MM.1S (cell line): ENCODE results near the gene TAF5L.

Source experiments
- DNase-seq: peaks from one replicate; pipeline ENCODE4 v3.0.0-alpha.2; 2015
- H2AFZ ChIP-seq: fragments of 300-600 bp; sonication (generic); 2 replicates; pipeline ENCODE4 v1.6.0; 2016; ENCODE audit warnings: antibody characterized with exemption, low read length
- H3F3A ChIP-seq: fragments of 300-600 bp; sonication (generic); 2 replicates; pipeline ENCODE4 v1.6.1; 2016; ENCODE audit warnings: mild to moderate bottlenecking, antibody characterized with exemption, low read length, moderate library complexity, mixed read lengths; ENCODE audit not compliant: insufficient read depth
- H3K27ac ChIP-seq: fragments of 300-600 bp; sonication (generic); 2 replicates; pipeline ENCODE4 v1.5.1; 2016; ENCODE audit warnings: mild to moderate bottlenecking, low read length
- H3K27me3 ChIP-seq: fragments of 300-600 bp; sonication (generic); replicated peaks from 2 replicates; pipeline ENCODE4 v1.6.0; 2016; ENCODE audit warnings: low read length; ENCODE audit not compliant: insufficient read depth
- H3K36me3 ChIP-seq: fragments of 300-600 bp; sonication (generic); replicated peaks from 2 replicates; pipeline ENCODE4 v1.6.1; 2016; ENCODE audit warnings: mild to moderate bottlenecking, low read length, mixed read lengths; ENCODE audit not compliant: insufficient read depth
- H3K4me1 ChIP-seq: fragments of 300-600 bp; sonication (generic); 2 replicates; pipeline ENCODE4 v1.6.1; 2016; ENCODE audit warnings: low read length, mixed read lengths
- H3K4me2 ChIP-seq: fragments of 300-600 bp; sonication (generic); 2 replicates; pipeline ENCODE4 v1.6.0; 2016; ENCODE audit warnings: low read depth, low read length
- H3K4me3 ChIP-seq: fragments of 300-600 bp; sonication (generic); 2 replicates; pipeline ENCODE4 v1.5.1; 2016; ENCODE audit warnings: low read length, mixed read lengths
- H3K79me2 ChIP-seq: fragments of 300-600 bp; sonication (generic); 2 replicates; pipeline ENCODE4 v1.6.1; 2016; ENCODE audit warnings: mixed run types, low read length, mixed read lengths
- H3K9ac ChIP-seq: fragments of 300-600 bp; sonication (generic); 2 replicates; pipeline ENCODE4 v1.6.1; 2016; ENCODE audit warnings: low read length, mixed read lengths
- H3K9me2 ChIP-seq: fragments of 300-600 bp; sonication (generic); replicated peaks from 2 replicates; pipeline ENCODE4 v1.6.1; 2016; ENCODE audit warnings: mild to moderate bottlenecking, low read length, mixed read lengths; ENCODE audit not compliant: insufficient read depth
- H3K9me3 ChIP-seq: fragments of 300-600 bp; sonication (generic); replicated peaks from 2 replicates; pipeline ENCODE4 v1.6.1; 2016; ENCODE audit warnings: mild to moderate bottlenecking, low read length, mixed read lengths; ENCODE audit not compliant: insufficient read depth
- H4K20me1 ChIP-seq: fragments of 300-600 bp; sonication (generic); 2 replicates; pipeline ENCODE4 v1.6.1; 2016; ENCODE audit warnings: mild to moderate bottlenecking, low read length, moderate library complexity, mixed read lengths; ENCODE audit not compliant: insufficient read depth
- EZH2 ChIP-seq: fragments of 300-600 bp; sonication (generic); optimal IDR thresholded peaks from 2 replicates; pipeline ENCODE3; 2017; ENCODE audit warnings: low read depth, mild to moderate bottlenecking, antibody characterized with exemption, low read length, mixed read lengths
- EZH2phosphoT487 ChIP-seq: fragments of 300-600 bp; sonication (generic); IDR thresholded peaks from 2 replicates; pipeline ENCODE4 v1.6.1; 2018; ENCODE audit warnings: antibody characterized with exemption, low read length
- TF ChIP-seq, protein P1 (sequence below): fragments of 300-600 bp; sonication (generic); IDR thresholded peaks from 2 replicates; pipeline ENCODE4 v1.5.1; 2016; ENCODE audit warnings: antibody characterized with exemption, low read length, mixed read lengths

Gene TAF5L

DNA sequence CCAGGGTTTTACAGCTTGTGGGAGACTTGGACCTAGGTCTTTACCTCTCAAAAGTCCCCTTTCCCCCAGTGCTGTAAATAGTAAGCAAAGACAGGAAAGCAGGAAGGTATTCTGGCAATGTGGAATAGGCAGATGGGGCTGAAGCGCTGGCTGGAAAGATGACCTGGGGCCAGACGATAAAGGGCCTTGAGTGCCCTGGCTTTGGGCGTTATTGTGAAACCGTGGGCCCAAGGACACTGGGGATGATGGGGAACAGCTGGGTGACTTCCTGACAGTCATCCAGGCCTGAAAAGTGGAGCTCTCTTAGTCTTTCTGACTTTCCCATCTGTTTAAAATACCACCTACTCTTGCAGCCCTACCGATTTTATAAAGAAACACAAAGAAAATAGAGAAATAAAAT lies 16.5 kb upstream of the TAF5L start:
- TF ChIP-seq EZH2 (no peak), EZH2phosphoT487 (no peak)
- TF ChIP-seq, protein P1, sequence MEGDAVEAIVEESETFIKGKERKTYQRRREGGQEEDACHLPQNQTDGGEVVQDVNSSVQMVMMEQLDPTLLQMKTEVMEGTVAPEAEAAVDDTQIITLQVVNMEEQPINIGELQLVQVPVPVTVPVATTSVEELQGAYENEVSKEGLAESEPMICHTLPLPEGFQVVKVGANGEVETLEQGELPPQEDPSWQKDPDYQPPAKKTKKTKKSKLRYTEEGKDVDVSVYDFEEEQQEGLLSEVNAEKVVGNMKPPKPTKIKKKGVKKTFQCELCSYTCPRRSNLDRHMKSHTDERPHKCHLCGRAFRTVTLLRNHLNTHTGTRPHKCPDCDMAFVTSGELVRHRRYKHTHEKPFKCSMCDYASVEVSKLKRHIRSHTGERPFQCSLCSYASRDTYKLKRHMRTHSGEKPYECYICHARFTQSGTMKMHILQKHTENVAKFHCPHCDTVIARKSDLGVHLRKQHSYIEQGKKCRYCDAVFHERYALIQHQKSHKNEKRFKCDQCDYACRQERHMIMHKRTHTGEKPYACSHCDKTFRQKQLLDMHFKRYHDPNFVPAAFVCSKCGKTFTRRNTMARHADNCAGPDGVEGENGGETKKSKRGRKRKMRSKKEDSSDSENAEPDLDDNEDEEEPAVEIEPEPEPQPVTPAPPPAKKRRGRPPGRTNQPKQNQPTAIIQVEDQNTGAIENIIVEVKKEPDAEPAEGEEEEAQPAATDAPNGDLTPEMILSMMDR, result no peak
- H3K9ac ChIP-seq, result no peak overlapping the region
- H3K36me3 ChIP-seq, result peaks cover 3% of the 10 kb centered on the region
- no peaks in the 10 kb centered on the region for H3K9me2 ChIP-seq
- H3K4me3 ChIP-seq, result no peak overlapping the region
- no peak overlapping the region for H3K27ac ChIP-seq
- H2AFZ ChIP-seq, result no peak overlapping the region
- H3K79me2 ChIP-seq, result peaks cover 59% of the 10 kb centered on the region
- no peak overlapping the region for H3K4me2 ChIP-seq
- peaks cover 4% of the 10 kb centered on the region; the same call in 1 of the 2 replicates for H3K4me1 ChIP-seq
- no peaks in the 10 kb centered on the region for H3K27me3 ChIP-seq
- DNase-seq, result no peak
- H3K9me3 ChIP-seq, result no peaks in the 10 kb centered on the region
- H3F3A ChIP-seq, result no peaks in the 10 kb centered on the region
- H4K20me1 ChIP-seq, result peaks cover 5% of the 10 kb centered on the region; the same call in 1 of the 2 replicates

DNA sequence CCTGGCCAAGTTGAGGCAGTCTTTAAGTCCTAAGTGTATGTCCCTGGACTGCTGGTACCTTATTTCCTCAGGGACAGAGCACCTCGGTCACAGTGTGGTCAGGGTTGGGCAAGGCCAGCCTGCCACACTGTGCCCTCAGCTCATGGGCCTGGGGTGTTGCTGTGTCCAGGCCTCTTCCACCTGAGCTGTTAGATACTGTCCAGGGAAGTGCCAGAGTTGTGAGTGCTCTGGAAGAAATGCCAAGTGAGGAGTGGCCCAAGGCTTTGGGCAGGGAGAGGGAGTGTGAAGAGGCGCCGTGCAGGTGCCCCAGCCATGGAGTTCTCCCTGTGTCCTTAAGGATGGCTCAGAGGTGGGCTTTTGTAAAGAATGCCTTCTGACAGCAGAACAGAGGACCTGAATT lies 15.4 kb upstream of the TAF5L start:
- Histone ChIP-seq H3K27ac (no peak overlapping the region), H3K27me3 (no peaks in the 10 kb centered on the region), H3K9me2 (no peaks in the 10 kb centered on the region), H3K4me2 (no peak overlapping the region), H4K20me1 (peaks cover 5% of the 10 kb centered on the region; the same call in 1 of the 2 replicates), H3F3A (no peaks in the 10 kb centered on the region), H3K36me3 (peaks cover 10% of the 10 kb centered on the region), H3K4me1 (peaks cover 4% of the 10 kb centered on the region; the same call in 1 of the 2 replicates), H3K79me2 (peaks cover 69% of the 10 kb centered on the region), H3K9ac (no peak overlapping the region), H3K9me3 (no peaks in the 10 kb centered on the region), H2AFZ (no peak overlapping the region), H3K4me3 (no peak overlapping the region)
- TF ChIP-seq, protein P1, result no peak
- TF ChIP-seq EZH2phosphoT487, result no peak
- no peak for TF ChIP-seq EZH2
- DNase-seq, result no peak

DNA sequence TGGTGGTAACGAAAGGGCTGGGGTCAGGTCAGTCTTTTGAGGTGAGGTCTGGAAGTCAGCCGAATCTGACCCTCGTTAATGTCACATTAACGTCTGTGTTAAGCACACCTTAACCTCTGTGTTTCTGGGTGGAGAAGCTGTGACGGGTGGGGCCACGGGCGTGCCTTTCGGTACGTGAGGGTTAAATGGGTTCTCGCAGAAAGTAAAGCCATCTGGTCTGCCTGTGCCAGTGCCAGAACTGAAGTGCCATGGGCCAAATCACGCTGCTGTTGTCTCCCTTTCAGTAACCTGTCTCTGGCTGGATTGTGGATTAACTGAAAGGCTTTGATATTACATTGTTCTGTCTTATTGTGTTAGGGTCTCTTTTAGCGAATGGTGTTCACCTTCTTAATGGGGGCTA lies 14.5 kb upstream of the TAF5L start:
- no peak overlapping the region for H3K4me2 ChIP-seq

More for the DNA sequence above, 14.5 kb upstream of the TAF5L start:
- H3K9ac ChIP-seq, result no peak overlapping the region
- H3K4me3 ChIP-seq, result no peak overlapping the region
- no peak overlapping the region for H3K27ac ChIP-seq
- H4K20me1 ChIP-seq, result peaks cover 5% of the 10 kb centered on the region; the same call in 1 of the 2 replicates
- peaks cover 4% of the 10 kb centered on the region; the same call in 1 of the 2 replicates for H3K4me1 ChIP-seq
- peaks cover 77% of the 10 kb centered on the region for H3K79me2 ChIP-seq
- H3K36me3 ChIP-seq, result peaks cover 15% of the 10 kb centered on the region
- no peaks in the 10 kb centered on the region for H3K9me3 ChIP-seq
- no peak for DNase-seq
- H3K27me3 ChIP-seq, result no peaks in the 10 kb centered on the region
- TF ChIP-seq EZH2phosphoT487 (no peak), EZH2 (no peak)
- TF ChIP-seq, protein P1, result no peak
- H3F3A ChIP-seq, result no peaks in the 10 kb centered on the region
- H2AFZ ChIP-seq, result no peak overlapping the region
- H3K9me2 ChIP-seq, result no peaks in the 10 kb centered on the region
